Ovary (tissue), 9 donors: ENCODE measurements around the gene PTCH1. TPM values are rescaled to one million over a fixed set of nuclear protein-coding genes. Genes with fewer than 3 reads are reported as not detected.

ENCODE experiments used
- DNase-seq, 5 donors: peaks; one replicate each; pipeline ENCODE4 v3.0.0-alpha.2; 2019 to 2020
- H3K27ac ChIP-seq, 2 donors: fragments of 200-600 bp; one replicate each; pipeline versions ENCODE4 v1.5.1 to v1.8.0; 2019 to 2022
- H3K27me3 ChIP-seq: fragments of 200-600 bp; one replicate; pipeline ENCODE4 v1.8.0; 2022
- H3K36me3 ChIP-seq: fragments of 200-600 bp; sonication (generic); one replicate; pipeline ENCODE4 v1.5.1; 2019
- H3K4me1 ChIP-seq: one replicate; pipeline ENCODE4 v1.8.1; 2013; ENCODE audit warnings: mild to moderate bottlenecking, moderate library complexity; ENCODE audit not compliant: insufficient read depth
- H3K4me3 ChIP-seq: fragments of 200-600 bp; sonication (generic); one replicate; pipeline ENCODE4 v1.5.1; 2017
- H3K9me3 ChIP-seq, 2 donors: fragments of 200-600 bp in 1 of 2; sonication (generic) in 1 of 2; one replicate each; pipeline versions ENCODE4 v1.5.1 to v1.8.1; 2013 to 2019; ENCODE audit warnings: mild to moderate bottlenecking in 1 of 2, moderate library complexity in 1 of 2
- EP300 ChIP-seq: sonication (generic); formaldehyde crosslinking; IDR thresholded peaks from one replicate; pipeline ENCODE4 v1.6.1; 2017; ENCODE audit warnings: antibody characterized with exemption
- POLR2A ChIP-seq: fragments of 450-650 bp; IDR thresholded peaks from one replicate; pipeline ENCODE4 v1.6.1; 2017; ENCODE audit warnings: antibody characterized with exemption, mild to moderate bottlenecking, moderate library complexity
- WGBS, 3 donors: extraction: QIAGEN DNeasy Blood & Tissue Kit in 1 of 3; methylation state at CpG; one replicate each; pipeline versions ENCODE4 v1.1.5 to v1.1.7; 2013 to 2017; 5-methylcytosine and 5-hydroxymethylcytosine counted together
- intact Hi-C, 4 donors: fragments of 100-400 bp; cut with DNase I; formaldehyde crosslinking; loops; one replicate each; pipeline versions ENCODE4 v1.11.0 to v1.15.1; 2022 to 2023
- polyA plus RNA-seq, 2 donors: library from polyadenylated mRNA; stranded (reverse); fragments of 200-250 nt in 1 of 2; fragments of 350-450 nt in 1 of 2; fragmentation: Illumina TruSeq in 1 of 2; extraction: RNeasy Lipid Tissue Mini Kit (QIAGEN cat#74804) in 1 of 2; gene quantifications; one replicate each; pipeline ENCODE4 v1.2.3, GENCODE V29; 2013 to 2014
- total RNA-seq, 7 donors: library from RNA; depleted of rRNA in 2 of 7; stranded (reverse); fragments of >200 nt in 2 of 7; fragmentation: NEBNext Ultra II Directional in 3 of 7; extraction: Animal tissue kit (Norgen Biotek cat#: 25700) in 3 of 7; gene quantifications; one replicate each; pipeline versions ENCODE4 v1.1.0 to v1.2.4, GENCODE V29; 2016 to 2023
- TF ChIP-seq, protein P1 (sequence below), 3 donors: fragments of 450-650 bp in 2 of 3; fragments of 200-600 bp in 1 of 3; IDR thresholded peaks; one replicate each; pipeline versions ENCODE4 v1.5.1 to v1.8.0; 2016 to 2022; ENCODE audit warnings: antibody characterized with exemption in 3 of 3, mild to moderate bottlenecking in 1 of 3
- donor health status: DM: no; HTN: no; CAD: no; lungs with moderate emphysema.
- donor health status: DM: no; HTN: no; CAD: no.
- donor health status: Bipolar disorder and iron deficiency.
- donor health status: DM: yes; HTN: yes; CAD: no.
- donor health status: DM: no; HTN: no; CAD: no.
- donor health status: DM: yes; HTN: yes; CAD: no.

The PTCH1 gene
- total and polyA plus RNA-seq, 9 donors = 6.4 to 24.3 (median 13.5) TPM

DNA sequence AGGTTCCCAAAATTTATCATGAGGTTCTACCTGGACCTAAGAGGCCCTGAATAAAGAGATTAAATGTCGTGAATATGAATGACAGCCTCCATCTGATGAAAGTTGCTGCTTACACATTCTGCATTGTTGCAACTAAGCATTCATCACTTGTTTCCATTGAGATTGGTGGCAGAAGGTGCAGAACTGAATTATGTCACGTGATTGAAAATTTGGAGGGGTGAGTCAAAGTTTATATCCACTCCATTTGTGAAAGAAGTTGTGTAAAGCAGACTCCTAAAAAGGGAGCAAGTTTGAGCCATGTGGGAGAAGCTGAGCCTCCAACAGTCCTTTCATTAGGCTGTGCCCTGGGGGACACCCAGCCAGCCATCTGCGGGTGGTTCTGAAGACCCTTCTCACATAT is 4.9 kb upstream of the PTCH1 start:
- H3K27ac ChIP-seq = no peak overlapping the region
- intact Hi-C loops = no loop called here
- H3K4me1 ChIP-seq = no peaks in the 10 kb centered on the region
- TF ChIP-seq POLR2A = no peak
- TF ChIP-seq, protein P1, sequence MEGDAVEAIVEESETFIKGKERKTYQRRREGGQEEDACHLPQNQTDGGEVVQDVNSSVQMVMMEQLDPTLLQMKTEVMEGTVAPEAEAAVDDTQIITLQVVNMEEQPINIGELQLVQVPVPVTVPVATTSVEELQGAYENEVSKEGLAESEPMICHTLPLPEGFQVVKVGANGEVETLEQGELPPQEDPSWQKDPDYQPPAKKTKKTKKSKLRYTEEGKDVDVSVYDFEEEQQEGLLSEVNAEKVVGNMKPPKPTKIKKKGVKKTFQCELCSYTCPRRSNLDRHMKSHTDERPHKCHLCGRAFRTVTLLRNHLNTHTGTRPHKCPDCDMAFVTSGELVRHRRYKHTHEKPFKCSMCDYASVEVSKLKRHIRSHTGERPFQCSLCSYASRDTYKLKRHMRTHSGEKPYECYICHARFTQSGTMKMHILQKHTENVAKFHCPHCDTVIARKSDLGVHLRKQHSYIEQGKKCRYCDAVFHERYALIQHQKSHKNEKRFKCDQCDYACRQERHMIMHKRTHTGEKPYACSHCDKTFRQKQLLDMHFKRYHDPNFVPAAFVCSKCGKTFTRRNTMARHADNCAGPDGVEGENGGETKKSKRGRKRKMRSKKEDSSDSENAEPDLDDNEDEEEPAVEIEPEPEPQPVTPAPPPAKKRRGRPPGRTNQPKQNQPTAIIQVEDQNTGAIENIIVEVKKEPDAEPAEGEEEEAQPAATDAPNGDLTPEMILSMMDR (IDR thresholded peaks at IDR 0.05) = no peak
- TF ChIP-seq EP300 = no peak
- no peaks in the 10 kb centered on the region for H3K27me3 ChIP-seq
- whole genome bisulfite sequencing, 3 donors = 94 to 99% (median 94%) methylated on average over 3 of the region's 3 CpGs
- H3K36me3 ChIP-seq = no peaks in the 10 kb centered on the region
- no peaks in the 10 kb centered on the region for H3K9me3 ChIP-seq
- DNase-seq = no peak
- no peak overlapping the region for H3K4me3 ChIP-seq

DNA sequence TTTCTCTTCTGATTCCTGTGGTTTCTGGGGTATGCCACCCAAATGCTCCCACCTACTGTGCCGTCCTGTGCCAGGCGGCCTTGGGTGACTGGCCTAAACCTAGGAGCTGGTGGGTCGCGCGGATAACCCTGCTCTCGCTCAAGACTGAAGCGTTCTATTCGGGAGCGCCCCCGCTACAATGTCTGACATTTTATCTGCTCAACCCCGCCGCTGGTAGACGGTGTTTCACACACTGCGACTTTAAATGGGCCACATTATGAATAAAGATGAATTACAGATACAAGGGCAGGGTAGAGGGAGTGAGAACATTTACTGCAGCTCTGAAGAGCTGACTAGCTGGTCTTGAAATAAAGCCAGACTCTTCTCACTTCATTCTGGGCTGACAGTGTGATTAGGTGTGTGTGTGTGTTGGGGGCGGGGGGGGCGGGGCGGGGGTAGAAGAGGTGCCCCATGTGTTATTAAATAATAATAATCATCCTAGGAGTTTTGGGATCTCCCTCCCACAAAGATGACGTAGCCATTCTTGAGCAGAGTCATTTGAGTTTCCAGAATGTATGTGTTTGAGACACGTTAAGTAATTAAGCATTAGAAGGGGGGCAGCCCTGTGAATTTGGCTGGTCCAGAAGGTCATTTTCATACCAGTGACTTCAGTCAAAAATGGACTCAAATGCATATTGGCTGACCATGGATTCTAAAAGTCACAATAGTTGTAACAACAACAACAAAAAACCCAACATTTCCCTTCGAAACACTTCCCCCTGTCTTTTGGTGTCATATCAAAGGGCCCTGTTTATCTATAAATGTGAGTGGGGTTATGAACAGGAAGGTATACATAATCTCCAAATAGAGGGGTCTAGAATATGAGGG is 1.0 kb upstream of the PTCH1 start:
- H3K4me1 ChIP-seq = no peaks in the 10 kb centered on the region
- H3K27ac ChIP-seq = no peak overlapping the region
- H3K27me3 ChIP-seq = no peaks in the 10 kb centered on the region
- no peak overlapping the region for H3K4me3 ChIP-seq
- intact Hi-C loops = no loop called here
- no peaks in the 10 kb centered on the region for H3K36me3 ChIP-seq
- peak in 1 of 5 donors; percentile 36 for DNase-seq
- H3K9me3 ChIP-seq = no peaks in the 10 kb centered on the region
- 68 to 74% (median 71%) methylated on average over 20 of the region's 20 CpGs for WGBS, 3 donors
- TF ChIP-seq POLR2A (no peak), EP300 (no peak)
- TF ChIP-seq, protein P1 (IDR thresholded peaks at IDR 0.05) = no peak

DNA sequence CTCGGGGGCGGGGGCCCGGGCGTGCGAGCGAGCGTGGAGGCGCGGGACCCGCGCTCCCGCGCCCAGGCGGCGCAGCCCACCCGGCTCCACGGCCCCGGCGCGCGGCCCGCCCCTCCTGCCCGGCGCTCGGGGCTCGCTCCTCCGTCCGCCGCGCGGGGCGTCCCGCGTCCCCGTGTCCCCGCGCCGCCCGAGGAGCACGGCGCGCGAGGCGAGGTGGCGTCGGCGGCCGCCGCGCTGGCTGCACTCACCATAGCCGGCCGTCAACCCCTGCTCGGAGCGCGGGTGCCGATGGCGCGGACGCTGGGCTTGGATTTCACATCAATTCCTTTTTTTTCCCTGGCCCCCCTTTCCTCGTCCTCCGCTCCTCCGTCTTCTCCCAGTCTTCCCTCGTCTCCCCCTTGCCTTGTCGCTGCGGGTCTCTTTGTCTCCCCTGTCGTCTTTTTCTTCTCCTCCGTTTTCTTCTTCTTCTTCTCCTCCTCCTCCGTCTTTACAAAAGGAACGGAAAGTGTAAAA is 494 bp downstream of the PTCH1 start:
- Histone ChIP-seq H3K4me1 (no peaks in the 10 kb centered on the region), H3K9me3 (no peaks in the 10 kb centered on the region), H3K27me3 (no peaks in the 10 kb centered on the region), H3K27ac (no peak overlapping the region), H3K36me3 (no peaks in the 10 kb centered on the region), H3K4me3 (peak overlapping the region; percentile 49)
- intact Hi-C loops = no loop called here
- 0 to 1% (median 0%) methylated on average over 23 to 68 of the region's 69 CpGs for WGBS, 3 donors
- DNase-seq = peak in 2 of 5 donors; percentile 35 to 43
- TF ChIP-seq, protein P1 (IDR thresholded peaks at IDR 0.05) = no peak
- no peak for TF ChIP-seq EP300

DNA sequence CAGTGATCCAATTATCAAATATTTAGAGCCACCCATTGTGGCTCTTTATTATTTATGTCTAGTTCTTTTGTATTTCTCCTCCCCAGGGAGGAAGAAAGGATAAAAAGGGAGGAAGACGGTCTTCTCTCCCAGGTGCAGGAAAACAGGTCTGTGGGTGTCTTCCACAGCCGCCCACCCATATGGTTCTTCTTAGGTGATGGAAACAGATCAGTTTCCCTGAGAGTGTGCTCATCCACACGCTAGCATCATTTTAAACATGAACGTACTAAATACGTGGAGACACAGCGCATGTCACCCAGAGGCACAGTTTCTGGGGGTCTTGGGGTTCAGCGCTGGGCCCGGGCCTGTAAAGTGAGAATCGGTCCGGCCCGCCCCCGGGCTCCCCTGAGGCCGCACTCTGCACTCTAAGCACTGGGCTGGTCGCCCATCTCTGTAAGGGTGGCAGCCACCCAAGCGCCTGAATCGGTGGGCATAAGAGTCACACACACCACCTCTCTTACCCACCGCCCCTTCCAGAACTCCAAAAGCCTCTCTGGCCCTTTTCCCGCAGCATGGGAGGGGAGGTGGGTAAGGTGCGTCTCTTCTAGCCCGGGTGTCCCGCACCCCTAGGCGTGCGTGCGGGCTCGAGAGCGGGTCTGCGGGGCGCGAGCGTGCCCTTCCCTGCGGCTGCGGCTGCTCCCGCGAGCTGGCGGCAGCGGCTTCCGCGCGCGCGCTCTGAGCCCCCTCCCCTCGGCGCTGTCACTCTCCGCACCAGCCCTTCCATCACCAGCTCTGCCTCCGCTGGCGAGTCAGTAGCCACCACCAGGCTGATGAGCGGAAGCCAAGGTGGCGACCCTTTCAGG is 1.3 kb downstream of the PTCH1 start:
- WGBS, 3 donors = 6 to 14% (median 8%) methylated on average over 30 to 48 of the region's 48 CpGs
- H3K4me1 ChIP-seq = no peaks in the 10 kb centered on the region
- intact Hi-C loops = no loop called here
- no peak for TF ChIP-seq POLR2A
- no peak for TF ChIP-seq EP300
- TF ChIP-seq, protein P1 (IDR thresholded peaks at IDR 0.05) = no peak
- no peaks in the 10 kb centered on the region for H3K27me3 ChIP-seq
- H3K4me3 ChIP-seq = peak overlapping the region; percentile 49
- peak in 3 of 5 donors; percentile 28 to 45 (median 40) for DNase-seq
- no peak overlapping the region for H3K27ac ChIP-seq
- no peaks in the 10 kb centered on the region for H3K9me3 ChIP-seq
- no peaks in the 10 kb centered on the region for H3K36me3 ChIP-seq
